ENCODE measurements around the gene TMEM248.
"Not testable (repeated sequence)": the region's sequence is repeated elsewhere in the genome, so short reads cannot be mapped to it uniquely, and the experiment has no call there.

TMEM248 gene

DNA sequence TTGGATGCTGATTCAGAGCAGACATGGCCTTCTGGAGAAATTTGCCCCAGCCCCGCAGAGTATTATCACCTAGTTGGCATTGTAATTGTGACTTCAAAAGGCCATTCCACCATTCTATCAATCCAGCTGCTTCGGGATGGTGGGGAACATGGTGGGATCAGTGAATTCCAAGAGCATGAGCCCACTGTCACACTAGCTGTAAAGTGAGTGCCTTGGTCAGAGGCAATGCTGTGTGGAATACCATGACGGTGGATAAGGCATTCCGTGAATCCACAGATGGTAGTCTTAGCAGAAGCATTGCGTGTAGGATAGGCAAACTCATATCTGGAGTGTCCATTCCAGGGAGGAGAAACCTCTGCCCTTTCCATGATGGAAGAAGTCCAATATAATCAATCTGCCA, 13.3 kb upstream of the TMEM248 start:
- no peak overlapping the region for H3K27ac ChIP-seq (ENCODE audit: low read depth, low read length)
- no peaks in the 10 kb centered on the region for H3K9me3 ChIP-seq (ENCODE audit: control insufficient read depth in 1 of 2, low read length in 2 of 2)
- H3K36me3 ChIP-seq (ENCODE audit: control insufficient read depth in 1 of 2, insufficient read depth in 2 of 2, low read length in 2 of 2), result no peaks in the 10 kb centered on the region
- no peak overlapping the region for H3K9ac ChIP-seq (ENCODE audit: low read depth in 1 of 2, low read length in 2 of 2)
- no peaks in the 10 kb centered on the region for H3K4me1 ChIP-seq (ENCODE audit: control insufficient read depth in 1 of 2, insufficient read depth in 2 of 2, low read length in 2 of 2)
- no peaks in the 10 kb centered on the region for H3K27me3 ChIP-seq (ENCODE audit: control insufficient read depth in 1 of 2, insufficient read depth in 2 of 2, low read length in 2 of 2)
- no peak overlapping the region for H3K4me3 ChIP-seq (ENCODE audit: low read depth in 1 of 2, low read length in 2 of 2)

DNA sequence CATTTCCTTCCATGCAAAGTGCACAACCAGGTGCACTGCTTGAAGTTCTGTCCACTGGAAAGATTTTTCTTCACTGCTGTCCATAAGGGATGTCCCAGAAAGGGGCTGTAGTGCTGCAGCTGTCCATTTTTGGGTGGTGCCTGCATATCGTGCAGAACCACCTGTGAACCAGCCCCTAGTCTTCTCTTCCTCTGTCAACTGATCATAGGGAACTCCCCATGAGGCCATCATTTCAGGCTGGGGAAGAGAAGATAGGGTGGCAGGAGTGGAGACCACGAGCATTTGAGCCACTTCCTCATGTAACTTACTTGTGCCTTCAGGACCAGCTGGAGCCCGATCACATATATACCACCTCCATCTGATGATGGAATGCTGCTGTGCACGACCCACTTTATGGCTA, 12.4 kb upstream of the TMEM248 start:
- H3K9ac ChIP-seq (ENCODE audit: low read depth in 1 of 2, low read length in 2 of 2); H3K27me3 ChIP-seq (ENCODE audit: control insufficient read depth in 1 of 2, insufficient read depth in 2 of 2, low read length in 2 of 2); H3K9me3 ChIP-seq (ENCODE audit: control insufficient read depth in 1 of 2, low read length in 2 of 2); H3K4me1 ChIP-seq (ENCODE audit: control insufficient read depth in 1 of 2, insufficient read depth in 2 of 2, low read length in 2 of 2); H3K36me3 ChIP-seq (ENCODE audit: control insufficient read depth in 1 of 2, insufficient read depth in 2 of 2, low read length in 2 of 2); H3K4me3 ChIP-seq (ENCODE audit: low read depth in 1 of 2, low read length in 2 of 2); H3K27ac ChIP-seq (ENCODE audit: low read depth, low read length): not testable (repeated sequence)

DNA sequence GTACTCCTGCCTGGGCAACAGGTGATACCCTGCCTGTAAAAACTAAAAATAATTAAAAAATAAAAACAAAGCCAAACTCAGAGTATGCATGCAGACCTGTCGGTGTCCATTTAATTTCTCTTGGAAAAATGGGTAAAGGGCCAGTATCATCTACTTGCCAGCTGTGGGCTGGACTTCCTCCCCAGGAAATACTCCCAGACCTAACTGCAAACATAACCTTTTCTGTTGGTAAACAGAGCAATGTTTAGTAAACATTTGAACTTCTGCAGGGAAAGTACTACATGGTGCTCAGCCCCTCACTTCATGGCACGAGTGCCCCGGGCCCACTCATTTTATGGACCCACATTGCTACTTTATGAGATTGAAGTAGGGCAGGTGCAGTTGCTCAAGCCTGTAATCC, 10.2 kb upstream of the TMEM248 start:
- Histone ChIP-seq H3K27ac (ENCODE audit: low read depth, low read length) (no peak overlapping the region), H3K4me3 (ENCODE audit: low read depth in 1 of 2, low read length in 2 of 2) (no peak overlapping the region), H3K9me3 (ENCODE audit: control insufficient read depth in 1 of 2, low read length in 2 of 2) (no peaks in the 10 kb centered on the region), H3K4me1 (ENCODE audit: control insufficient read depth in 1 of 2, insufficient read depth in 2 of 2, low read length in 2 of 2) (no peaks in the 10 kb centered on the region), H3K36me3 (ENCODE audit: control insufficient read depth in 1 of 2, insufficient read depth in 2 of 2, low read length in 2 of 2) (no peaks in the 10 kb centered on the region), H3K9ac (ENCODE audit: low read depth in 1 of 2, low read length in 2 of 2) (no peak overlapping the region), H3K27me3 (ENCODE audit: control insufficient read depth in 1 of 2, insufficient read depth in 2 of 2, low read length in 2 of 2) (no peaks in the 10 kb centered on the region)

DNA sequence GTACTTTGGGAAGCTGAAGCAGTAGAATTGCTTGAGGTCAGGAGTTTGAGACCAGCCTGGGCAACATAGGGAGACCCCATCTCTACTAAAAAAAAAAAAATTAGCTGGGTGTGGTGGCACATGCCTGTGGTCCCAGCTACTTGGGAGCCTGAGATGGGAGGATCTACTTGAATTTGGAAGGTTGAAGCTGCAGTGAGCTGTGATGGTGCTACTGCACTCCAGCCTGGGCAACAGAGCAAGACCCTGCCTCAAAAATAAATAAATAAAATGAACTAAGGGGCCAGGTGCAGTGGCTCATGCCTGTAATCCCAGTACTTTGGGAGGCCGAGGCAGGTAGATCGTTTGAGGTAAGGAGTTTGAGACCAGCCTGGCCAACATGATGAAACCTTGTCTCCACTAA, 9.8 kb upstream of the TMEM248 start:
- H3K36me3 ChIP-seq (ENCODE audit: control insufficient read depth in 1 of 2, insufficient read depth in 2 of 2, low read length in 2 of 2); H3K9me3 ChIP-seq (ENCODE audit: control insufficient read depth in 1 of 2, low read length in 2 of 2); H3K27me3 ChIP-seq (ENCODE audit: control insufficient read depth in 1 of 2, insufficient read depth in 2 of 2, low read length in 2 of 2); H3K4me3 ChIP-seq (ENCODE audit: low read depth in 1 of 2, low read length in 2 of 2); H3K9ac ChIP-seq (ENCODE audit: low read depth in 1 of 2, low read length in 2 of 2); H3K4me1 ChIP-seq (ENCODE audit: control insufficient read depth in 1 of 2, insufficient read depth in 2 of 2, low read length in 2 of 2); H3K27ac ChIP-seq (ENCODE audit: low read depth, low read length): not testable (repeated sequence)

DNA sequence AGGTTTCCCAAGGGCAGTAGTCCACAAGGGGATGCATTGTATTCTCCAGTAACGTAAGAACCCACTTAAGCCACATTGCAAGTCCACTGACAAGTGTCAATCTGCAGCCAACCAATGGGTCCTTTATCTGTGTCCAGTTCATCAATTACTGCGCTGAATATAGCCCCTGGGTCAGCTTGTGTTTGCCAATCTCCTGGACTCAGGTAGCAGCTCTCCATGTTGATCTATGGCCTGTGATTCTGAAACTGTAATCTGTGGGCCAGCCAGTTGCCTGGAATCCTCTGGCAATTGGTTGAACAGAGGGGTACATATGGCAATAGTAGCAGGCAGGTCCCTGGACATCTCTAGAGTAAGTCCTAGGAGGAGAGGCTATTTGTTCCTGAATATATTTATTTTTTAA, 8.8 kb upstream of the TMEM248 start:
- Histone ChIP-seq H3K9me3 (ENCODE audit: control insufficient read depth in 1 of 2, low read length in 2 of 2) (no peaks in the 10 kb centered on the region), H3K27me3 (ENCODE audit: control insufficient read depth in 1 of 2, insufficient read depth in 2 of 2, low read length in 2 of 2) (no peaks in the 10 kb centered on the region), H3K9ac (ENCODE audit: low read depth in 1 of 2, low read length in 2 of 2) (no peak overlapping the region), H3K36me3 (ENCODE audit: control insufficient read depth in 1 of 2, insufficient read depth in 2 of 2, low read length in 2 of 2) (no peaks in the 10 kb centered on the region), H3K27ac (ENCODE audit: low read depth, low read length) (no peak overlapping the region), H3K4me1 (ENCODE audit: control insufficient read depth in 1 of 2, insufficient read depth in 2 of 2, low read length in 2 of 2) (no peaks in the 10 kb centered on the region), H3K4me3 (ENCODE audit: low read depth in 1 of 2, low read length in 2 of 2) (no peak overlapping the region)

DNA sequence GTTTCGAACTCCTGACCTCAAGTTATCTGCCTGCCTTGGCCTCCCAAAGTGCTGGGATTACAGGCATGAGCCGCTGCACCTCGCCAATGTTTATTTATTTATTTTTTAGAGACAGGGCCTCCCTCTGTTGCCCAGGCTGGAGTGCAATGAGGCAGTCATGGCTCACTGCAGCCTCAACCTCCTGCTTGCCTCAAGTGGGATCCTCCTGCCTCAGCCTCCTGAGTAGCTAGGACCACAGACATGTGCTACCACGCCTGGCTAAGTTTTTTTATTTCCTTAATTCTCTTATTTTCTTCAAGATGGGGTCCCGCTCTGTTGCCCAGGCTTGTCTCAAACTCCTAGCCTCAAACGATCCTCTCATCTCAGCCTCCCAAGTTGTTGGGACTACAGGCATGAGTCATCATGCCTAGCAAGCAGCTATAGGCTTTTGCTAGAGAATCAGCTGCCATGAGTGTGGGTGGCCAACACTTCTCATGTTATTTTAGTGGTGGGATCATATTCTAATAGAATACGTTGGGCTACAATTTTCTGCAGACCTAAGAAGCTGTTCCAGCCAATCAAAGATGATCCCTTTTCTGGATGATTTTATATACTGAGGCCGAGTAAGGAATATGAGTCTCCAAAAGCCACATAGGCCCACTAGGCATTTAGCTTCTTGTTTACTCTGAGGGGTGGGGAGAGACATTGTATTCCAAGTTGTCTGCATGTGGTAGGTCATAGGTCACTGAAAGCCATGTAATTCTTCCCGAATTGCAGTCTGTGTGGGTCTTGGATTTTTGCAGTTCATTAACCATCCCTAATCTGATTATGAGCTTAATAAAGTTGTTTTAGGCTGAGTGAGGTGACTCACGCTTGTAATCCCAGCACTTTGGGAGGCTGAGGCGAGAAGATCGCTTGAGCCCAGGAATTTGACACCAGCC, 7.6 kb upstream of the TMEM248 start:
- H3K9me3 ChIP-seq (ENCODE audit: control insufficient read depth in 1 of 2, low read length in 2 of 2), result no peaks in the 10 kb centered on the region
- no peaks in the 10 kb centered on the region for H3K27me3 ChIP-seq (ENCODE audit: control insufficient read depth in 1 of 2, insufficient read depth in 2 of 2, low read length in 2 of 2)
- no peak overlapping the region for H3K4me3 ChIP-seq (ENCODE audit: low read depth in 1 of 2, low read length in 2 of 2)
- no peak overlapping the region for H3K9ac ChIP-seq (ENCODE audit: low read depth in 1 of 2, low read length in 2 of 2)
- H3K27ac ChIP-seq (ENCODE audit: low read depth, low read length), result no peak overlapping the region
- H3K4me1 ChIP-seq (ENCODE audit: control insufficient read depth in 1 of 2, insufficient read depth in 2 of 2, low read length in 2 of 2), result no peaks in the 10 kb centered on the region
- H3K36me3 ChIP-seq (ENCODE audit: control insufficient read depth in 1 of 2, insufficient read depth in 2 of 2, low read length in 2 of 2), result no peaks in the 10 kb centered on the region

DNA sequence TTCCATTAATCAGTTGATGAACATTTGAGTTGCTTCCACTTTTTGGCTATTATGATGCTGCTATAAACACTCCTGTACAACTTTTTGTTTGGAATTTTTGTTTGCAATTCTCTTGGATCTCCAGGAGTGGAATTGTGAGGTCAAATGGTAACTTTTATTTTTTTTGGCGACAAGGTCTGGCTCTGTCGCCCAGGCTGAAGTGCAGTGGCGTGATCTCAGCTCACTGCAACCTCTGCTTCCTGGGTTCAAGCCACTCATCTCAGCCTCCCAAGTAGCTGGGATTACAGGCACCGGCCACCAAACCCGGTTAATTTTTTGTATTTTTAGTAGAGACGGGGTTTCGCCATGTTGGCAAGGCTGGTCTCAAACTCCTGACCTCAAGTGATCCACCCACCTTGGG, 3.1 kb upstream of the TMEM248 start:
- not testable (repeated sequence) for H3K9me3 ChIP-seq (ENCODE audit: control insufficient read depth in 1 of 2, low read length in 2 of 2); H3K27me3 ChIP-seq (ENCODE audit: control insufficient read depth in 1 of 2, insufficient read depth in 2 of 2, low read length in 2 of 2); H3K36me3 ChIP-seq (ENCODE audit: control insufficient read depth in 1 of 2, insufficient read depth in 2 of 2, low read length in 2 of 2); H3K27ac ChIP-seq (ENCODE audit: low read depth, low read length); H3K9ac ChIP-seq (ENCODE audit: low read depth in 1 of 2, low read length in 2 of 2); H3K4me3 ChIP-seq (ENCODE audit: low read depth in 1 of 2, low read length in 2 of 2)
- peaks cover 4 to 10% of the 10 kb centered on the region in 2 donors for H3K4me1 ChIP-seq (ENCODE audit: control insufficient read depth in 1 of 2, insufficient read depth in 2 of 2, low read length in 2 of 2)

DNA sequence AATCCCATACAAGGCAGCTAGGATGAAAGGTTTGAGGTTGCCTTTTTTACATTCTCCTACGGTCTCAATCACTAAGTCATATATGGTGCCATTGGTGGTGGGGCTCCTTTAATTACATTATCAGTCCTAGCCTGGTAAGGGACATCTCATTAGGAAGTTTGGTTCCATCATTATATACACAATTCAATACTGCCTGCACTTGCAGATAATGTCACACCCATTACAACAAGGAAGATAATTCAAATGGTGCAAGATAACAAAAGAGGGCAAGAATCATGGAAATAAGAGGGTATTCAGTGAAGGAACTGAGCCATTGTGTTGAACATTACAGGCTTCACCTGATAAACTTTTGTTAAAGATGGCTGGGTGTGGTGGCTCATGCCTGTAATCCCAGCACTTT, 1.7 kb upstream of the TMEM248 start:
- no peak overlapping the region for H3K27ac ChIP-seq (ENCODE audit: low read depth, low read length)
- no peak overlapping the region for H3K4me3 ChIP-seq (ENCODE audit: low read depth in 1 of 2, low read length in 2 of 2)
- H3K27me3 ChIP-seq (ENCODE audit: control insufficient read depth in 1 of 2, insufficient read depth in 2 of 2, low read length in 2 of 2), result no peaks in the 10 kb centered on the region
- H3K9ac ChIP-seq (ENCODE audit: low read depth in 1 of 2, low read length in 2 of 2), result no peak overlapping the region
- H3K36me3 ChIP-seq (ENCODE audit: control insufficient read depth in 1 of 2, insufficient read depth in 2 of 2, low read length in 2 of 2), result no peaks in the 10 kb centered on the region
- H3K9me3 ChIP-seq (ENCODE audit: control insufficient read depth in 1 of 2, low read length in 2 of 2), result no peaks in the 10 kb centered on the region
- H3K4me1 ChIP-seq (ENCODE audit: control insufficient read depth in 1 of 2, insufficient read depth in 2 of 2, low read length in 2 of 2), result peaks cover 7 to 18% of the 10 kb centered on the region in 2 donors

DNA sequence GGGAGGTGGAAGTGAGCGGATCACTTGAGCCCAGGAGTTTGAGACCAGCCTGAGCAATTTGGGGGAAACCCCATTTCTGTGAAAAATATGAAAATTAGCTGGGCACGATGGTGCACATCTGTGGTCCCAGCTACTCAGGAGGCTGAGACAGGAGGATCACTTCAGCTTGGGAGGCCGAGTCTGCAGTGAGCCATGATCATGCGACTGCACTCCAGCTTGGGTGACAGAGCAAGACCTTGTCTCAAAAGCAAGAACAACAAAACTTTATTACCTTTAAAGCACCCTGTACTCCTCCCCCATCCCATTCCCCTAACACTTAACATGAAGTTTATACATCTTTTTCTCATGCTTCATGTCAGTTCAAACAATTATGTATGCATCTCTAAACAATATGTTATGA, 1.3 kb upstream of the TMEM248 start:
- Histone ChIP-seq H3K36me3 (ENCODE audit: control insufficient read depth in 1 of 2, insufficient read depth in 2 of 2, low read length in 2 of 2) (no peaks in the 10 kb centered on the region), H3K9me3 (ENCODE audit: control insufficient read depth in 1 of 2, low read length in 2 of 2) (no peaks in the 10 kb centered on the region), H3K9ac (ENCODE audit: low read depth in 1 of 2, low read length in 2 of 2) (no peak overlapping the region), H3K27me3 (ENCODE audit: control insufficient read depth in 1 of 2, insufficient read depth in 2 of 2, low read length in 2 of 2) (no peaks in the 10 kb centered on the region), H3K4me3 (ENCODE audit: low read depth in 1 of 2, low read length in 2 of 2) (no peak overlapping the region), H3K4me1 (ENCODE audit: control insufficient read depth in 1 of 2, insufficient read depth in 2 of 2, low read length in 2 of 2) (peaks cover 7 to 18% of the 10 kb centered on the region in 2 donors), H3K27ac (ENCODE audit: low read depth, low read length) (no peak overlapping the region)

DNA sequence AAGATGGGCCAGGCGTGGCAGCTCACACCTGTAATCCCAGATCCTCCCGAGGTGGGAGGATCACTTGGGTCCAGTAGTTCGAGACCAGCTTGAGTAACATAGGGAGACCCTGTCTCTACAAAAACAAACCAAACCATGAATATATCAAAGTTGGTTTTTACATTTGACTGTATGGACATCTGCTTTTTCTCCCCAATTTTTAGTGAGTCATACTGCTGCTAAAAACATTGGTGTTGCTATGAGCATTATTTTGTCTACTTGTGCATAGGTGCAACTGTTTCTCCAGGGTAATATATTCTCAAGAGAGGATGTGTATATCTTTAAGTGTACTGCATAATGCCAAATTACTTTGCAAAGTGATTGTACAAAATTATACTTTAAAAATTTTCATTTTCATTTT, 769 bp upstream of the TMEM248 start:
- peaks cover 7 to 18% of the 10 kb centered on the region in 2 donors for H3K4me1 ChIP-seq (ENCODE audit: control insufficient read depth in 1 of 2, insufficient read depth in 2 of 2, low read length in 2 of 2)
- peaks cover 0 to 4% of the 10 kb centered on the region in 2 donors for H3K36me3 ChIP-seq (ENCODE audit: control insufficient read depth in 1 of 2, insufficient read depth in 2 of 2, low read length in 2 of 2)
- H3K4me3 ChIP-seq (ENCODE audit: low read depth in 1 of 2, low read length in 2 of 2), result peak overlapping the region; percentile 88 to 98
- no peak overlapping the region for H3K9ac ChIP-seq (ENCODE audit: low read depth in 1 of 2, low read length in 2 of 2)
- no peak overlapping the region for H3K27ac ChIP-seq (ENCODE audit: low read depth, low read length)
- H3K27me3 ChIP-seq (ENCODE audit: control insufficient read depth in 1 of 2, insufficient read depth in 2 of 2, low read length in 2 of 2), result no peaks in the 10 kb centered on the region
- H3K9me3 ChIP-seq (ENCODE audit: control insufficient read depth in 1 of 2, low read length in 2 of 2), result no peaks in the 10 kb centered on the region
